Measurements from ENCODE around the gene SLC10A7. TPM values are rescaled to one million over a fixed set of nuclear protein-coding genes. Genes with fewer than 3 reads are reported as not detected.

SLC10A7 gene
- total RNA-seq, 1 donor from 2014 or later: 8.9 TPM

- Mint-ChIP-seq H3K27me3 (ENCODE audit: low read depth, unreplicated experiment) (no peaks in the 10 kb centered on the region), H3K27ac (ENCODE audit: unreplicated experiment) (no peak overlapping the region), H3K4me1 (ENCODE audit: low read depth, unreplicated experiment) (peaks cover 3% of the 10 kb centered on the region), H3K9me3 (ENCODE audit: unreplicated experiment) (no peaks in the 10 kb centered on the region), H3K36me3 (ENCODE audit: low read depth, unreplicated experiment) (no peaks in the 10 kb centered on the region), H3K4me3 (ENCODE audit: unreplicated experiment) (no peak overlapping the region)
- FAIRE-seq (no peak), DNase-seq (ENCODE audit: low read depth) (no peak)
- no peaks in the 10 kb centered on the region for H3K27me3 ChIP-seq (ENCODE audit: insufficient read depth, low read length)
- no peak overlapping the region for H3K9ac ChIP-seq (ENCODE audit: low read length)
- no peaks in the 10 kb centered on the region for H4K20me1 ChIP-seq (ENCODE audit: insufficient read depth, low read length)
- H3K4me3 ChIP-seq (ENCODE audit: insufficient read depth, low read depth, low read length): no peak overlapping the region
- H3K27ac ChIP-seq (ENCODE audit: low read depth, low read length): no peak overlapping the region
- H3K4me1 ChIP-seq (ENCODE audit: insufficient read depth, low read length): no peaks in the 10 kb centered on the region
- H2AFZ ChIP-seq (ENCODE audit: low read depth, low read length): no peak overlapping the region
- H3K4me2 ChIP-seq (ENCODE audit: low read length): no peak overlapping the region
- TF ChIP-seq EZH2 (IDR thresholded peaks at IDR 0.05; ENCODE audit: insufficient read depth, low read length): no peak
- no peak for TF ChIP-seq CTCF (IDR thresholded peaks at IDR 0.05; ENCODE audit: insufficient read depth, low read depth, low read length)
- no peaks in the 10 kb centered on the region for H3K79me2 ChIP-seq (ENCODE audit: insufficient read depth, low read length)
- no peaks in the 10 kb centered on the region for H3K36me3 ChIP-seq (ENCODE audit: insufficient read depth, low read length)
- no peaks in the 10 kb centered on the region for H3K9me3 ChIP-seq (ENCODE audit: insufficient read depth, low read depth, low read length)
These were observed 89.7 kb downstream of the SLC10A7 start for GRCh38 chr4:146432065-146432464.

- Mint-ChIP-seq H3K4me3 (ENCODE audit: unreplicated experiment) (no peak overlapping the region), H3K36me3 (ENCODE audit: low read depth, unreplicated experiment) (no peaks in the 10 kb centered on the region), H3K9me3 (ENCODE audit: unreplicated experiment) (no peaks in the 10 kb centered on the region), H3K4me1 (ENCODE audit: low read depth, unreplicated experiment) (no peaks in the 10 kb centered on the region), H3K27me3 (ENCODE audit: low read depth, unreplicated experiment) (no peaks in the 10 kb centered on the region), H3K27ac (ENCODE audit: unreplicated experiment) (no peak overlapping the region)
- H3K36me3 ChIP-seq (ENCODE audit: insufficient read depth, low read length): no peaks in the 10 kb centered on the region
- H4K20me1 ChIP-seq (ENCODE audit: insufficient read depth, low read length): no peaks in the 10 kb centered on the region
- no peaks in the 10 kb centered on the region for H3K9me3 ChIP-seq (ENCODE audit: insufficient read depth, low read depth, low read length)
- no peak overlapping the region for H3K4me3 ChIP-seq (ENCODE audit: insufficient read depth, low read depth, low read length)
- H3K4me1 ChIP-seq (ENCODE audit: insufficient read depth, low read length): no peaks in the 10 kb centered on the region
- H3K27ac ChIP-seq (ENCODE audit: low read depth, low read length): no peak overlapping the region
- H3K4me2 ChIP-seq (ENCODE audit: low read length): no peak overlapping the region
- no peak for TF ChIP-seq CTCF (IDR thresholded peaks at IDR 0.05; ENCODE audit: insufficient read depth, low read depth, low read length)
- no peak for TF ChIP-seq EZH2 (IDR thresholded peaks at IDR 0.05; ENCODE audit: insufficient read depth, low read length)
- no peaks in the 10 kb centered on the region for H3K79me2 ChIP-seq (ENCODE audit: insufficient read depth, low read length)
- FAIRE-seq (no peak), DNase-seq (ENCODE audit: low read depth) (no peak)
- H2AFZ ChIP-seq (ENCODE audit: low read depth, low read length): no peak overlapping the region
- no peak overlapping the region for H3K9ac ChIP-seq (ENCODE audit: low read length)
- H3K27me3 ChIP-seq (ENCODE audit: insufficient read depth, low read length): no peaks in the 10 kb centered on the region
These were observed 93.4 kb downstream of the SLC10A7 start for GRCh38 chr4:146428298-146428697.

- Mint-ChIP-seq H3K27ac (ENCODE audit: unreplicated experiment) (no peak overlapping the region), H3K36me3 (ENCODE audit: low read depth, unreplicated experiment) (no peaks in the 10 kb centered on the region), H3K9me3 (ENCODE audit: unreplicated experiment) (no peaks in the 10 kb centered on the region), H3K4me1 (ENCODE audit: low read depth, unreplicated experiment) (no peaks in the 10 kb centered on the region), H3K27me3 (ENCODE audit: low read depth, unreplicated experiment) (no peaks in the 10 kb centered on the region), H3K4me3 (ENCODE audit: unreplicated experiment) (no peak overlapping the region)
- Histone ChIP-seq H3K79me2 (ENCODE audit: insufficient read depth, low read length) (no peaks in the 10 kb centered on the region), H3K4me1 (ENCODE audit: insufficient read depth, low read length) (no peaks in the 10 kb centered on the region), H3K27ac (ENCODE audit: low read depth, low read length) (no peak overlapping the region), H3K9me3 (ENCODE audit: insufficient read depth, low read depth, low read length) (no peaks in the 10 kb centered on the region), H3K9ac (ENCODE audit: low read length) (no peak overlapping the region), H3K4me3 (ENCODE audit: insufficient read depth, low read depth, low read length) (no peak overlapping the region), H4K20me1 (ENCODE audit: insufficient read depth, low read length) (no peaks in the 10 kb centered on the region), H3K4me2 (ENCODE audit: low read length) (no peak overlapping the region), H2AFZ (ENCODE audit: low read depth, low read length) (no peak overlapping the region), H3K27me3 (ENCODE audit: insufficient read depth, low read length) (no peaks in the 10 kb centered on the region), H3K36me3 (ENCODE audit: insufficient read depth, low read length) (no peaks in the 10 kb centered on the region)
- TF ChIP-seq EZH2 (IDR thresholded peaks at IDR 0.05; ENCODE audit: insufficient read depth, low read length) (no peak), CTCF (IDR thresholded peaks at IDR 0.05; ENCODE audit: insufficient read depth, low read depth, low read length) (no peak)
- no peak for FAIRE-seq
- no peak for DNase-seq (ENCODE audit: low read depth)
These were observed 103.9 kb downstream of the SLC10A7 start for GRCh38 chr4:146417822-146418221.
